ENCODE results near the gene DCAKD. TPM values are rescaled to one million over a fixed set of nuclear protein-coding genes. Genes with fewer than 3 reads are reported as not detected.
A peak's percentile ranks its signal among the peaks of the same experiment; 100 is the strongest.

Gene DCAKD
- total and polyA plus RNA-seq, 2 of the 8 experiments (the other 6 are each of a cell fraction or from before 2014, with no cell fraction given) = 35.6 to 52.9 TPM

GRCh38 chr17:45004388-45004787 lies 47.0 kb downstream of the DCAKD start:
- Histone ChIP-seq H2BK120ac (replicated peaks; ENCODE audit: low read depth, low read length) (peak overlapping the region; percentile 24), H3K27me3 (replicated peaks in 1 of 4; ENCODE audit: control insufficient read depth in 3 of 4, extremely low read depth in 1 of 4, insufficient read depth in 3 of 4, low read length in 3 of 4) (peaks cover 0 to 6% (median 2%) of the 10 kb centered on the region in 4 experiments; a peak in 2 of 7 replicates), H3K9ac (replicated peaks in 1 of 4; ENCODE audit: extremely low read depth in 1 of 4, low read depth in 3 of 4, low read length in 3 of 4) (peak overlapping the region in 1 of 4 experiments; percentile 27; a peak in 1 of 7 replicates), H3K23me2 (ENCODE audit: low read depth, low read length) (no peaks in the 10 kb centered on the region), H3K56ac (replicated peaks; ENCODE audit: insufficient read length, low read depth, low read length) (no peak overlapping the region), H4K5ac (ENCODE audit: insufficient read length, low read depth, low read length) (no peak overlapping the region), H4K91ac (replicated peaks; ENCODE audit: insufficient read length, low read length) (peak overlapping the region; percentile 88), H3K79me1 (ENCODE audit: low read depth, low read length) (no peaks in the 10 kb centered on the region), H2AFZ (ENCODE audit: low read length) (peak overlapping the region; percentile 5; the same call in 1 of the 2 replicates), H2BK15ac (ENCODE audit: low read length) (0 out of 2 replicates have a peak overlapping the region, but pooled peaks have one; percentile 81), H3K9me3 (ENCODE audit: insufficient read depth in 2 of 2, low read depth in 1 of 2, low read length in 1 of 2) (peaks cover 0 to 4% of the 10 kb centered on the region in 2 experiments; a peak in 2 of 4 replicates), H4K20me1 (replicated peaks in 1 of 2; ENCODE audit: control insufficient read depth in 1 of 2, insufficient read depth in 2 of 2, low read length in 2 of 2) (no peaks in the 10 kb centered on the region), H3K27ac (ENCODE audit: low read depth, low read length) (no peak overlapping the region), H3K36me3 (ENCODE audit: control insufficient read depth in 2 of 4, insufficient read depth in 4 of 4, low read length in 3 of 4) (no peaks in the 10 kb centered on the region), H3K4me3 (ENCODE audit: extremely low read depth in 1 of 4, insufficient read depth in 2 of 4, low read depth in 3 of 4, low read length in 4 of 4) (no peak overlapping the region), H4K8ac (ENCODE audit: extremely low read depth, insufficient read depth, low read length) (no peak overlapping the region), H3K4me2 (ENCODE audit: insufficient read depth in 1 of 2, low read depth in 2 of 2, low read length in 2 of 2) (peak overlapping the region in 1 of 2 experiments; percentile 50; a peak in 1 of 4 replicates), H2BK12ac (ENCODE audit: low read depth, low read length) (peak overlapping the region; percentile 45; the same call in 1 of the 2 replicates), H3K79me2 (ENCODE audit: control insufficient read depth in 1 of 2, insufficient read depth in 2 of 2, low read length in 2 of 2) (no peaks in the 10 kb centered on the region), H2BK20ac (ENCODE audit: low read length) (peak overlapping the region; percentile 2; the same call in 1 of the 2 replicates), H2BK5ac (ENCODE audit: low read depth, low read length) (peak overlapping the region; percentile 61; the same call in 1 of the 2 replicates), H3K23ac (ENCODE audit: insufficient read length) (no peak overlapping the region), H3K4ac (replicated peaks; ENCODE audit: insufficient read length, low read depth, low read length) (no peak overlapping the region), H3K4me1 (replicated peaks in 1 of 4; ENCODE audit: control insufficient read depth in 3 of 4, insufficient read depth in 4 of 4, low read length in 3 of 4) (peaks cover 5 to 21% (median 7%) of the 10 kb centered on the region in 4 experiments), H2AK5ac (ENCODE audit: low read depth, low read length) (no peak overlapping the region), H3K14ac (ENCODE audit: insufficient read length) (no peak overlapping the region), H3K18ac (ENCODE audit: extremely low read depth, low read length) (no peak overlapping the region)
- FAIRE-seq = no peak
- DNase-seq (ENCODE audit: low read depth in 1 of 2, low spot score in 2 of 2) = no peak
- CTCF ChIA-PET (ENCODE audit: partially characterized antibody) = interaction anchor here (0.9 to 16.0 kb wide), 8 partner anchors 8 to 86 kb away, joined by 3 to 102 read pairs (median 8); no protein-coding TSS in a partner anchor
- 77% methylated on average over 3 of the region's 3 CpGs; no CpG with 5 or more reads in 1 of the 2 experiments for WGBS, 2 experiments (ENCODE audit: extremely low coverage in 1 of 2, insufficient coverage in 1 of 2, insufficient read length in 1 of 2, insufficient replicate concordance in 2 of 2, low coverage in 1 of 2, low lambda C conversion rate in 2 of 2, missing lambda C conversion rate in 1 of 2)
- POLR2A ChIA-PET (ENCODE audit: partially characterized antibody) = interaction anchor here (0.8 to 3.0 kb wide), 5 partner anchors 9 to 34 kb away, joined by 3 to 9 read pairs (median 8); no protein-coding TSS in a partner anchor
- TF ChIP-seq CBX5 (IDR thresholded peaks at IDR 0.05; ENCODE audit: low read depth, low read length) = no peak
- TF ChIP-seq RFX5 (IDR thresholded peaks at IDR 0.05; ENCODE audit: borderline replicate concordance, low read depth, low read length) = no peak
- TF ChIP-seq BCL11A (IDR thresholded peaks at IDR 0.05; ENCODE audit: low read depth in 2 of 2, low read length in 2 of 2) = no peak
- TF ChIP-seq ATF3 (IDR thresholded peaks at IDR 0.05; ENCODE audit: insufficient read depth, low read depth, low read length) = no peak
- TF ChIP-seq MAFK (IDR thresholded peaks at IDR 0.05; ENCODE audit: low read depth, low read length) = no peak
- no peak for TF ChIP-seq CREB1 (IDR thresholded peaks at IDR 0.05)
- no peak for TF ChIP-seq PHF8 (conservative IDR thresholded peaks at IDR 0.05; ENCODE audit: low read depth, low read length)
- no peak for TF ChIP-seq NRF1 (IDR thresholded peaks at IDR 0.05; ENCODE audit: low read depth, low read length)
- no peak for TF ChIP-seq HDAC6 (IDR thresholded peaks at IDR 0.05; ENCODE audit: low read depth, low read length)
- no peak for TF ChIP-seq CBX8 (IDR thresholded peaks at IDR 0.05; ENCODE audit: borderline replicate concordance, low read depth, low read length)
- TF ChIP-seq SP4 (IDR thresholded peaks at IDR 0.05; ENCODE audit: low read length) = no peak
